Natural killer cell (primary cell): Measurements from ENCODE around the gene SPATC1L. TPM values are rescaled to one million over a fixed set of nuclear protein-coding genes. Genes with fewer than 3 reads are reported as not detected.

ENCODE experiments used
- ATAC-seq, 3 donors: fragments of 150-1000 bp in 2 of 3; fragments of 200-7000 bp in 1 of 3; cut with Tn5 transposase; 1 replicate in 1 of 3; 2 replicates in 2 of 3; pipeline ENCODE4 v1.10.0; 2021; ENCODE audit warnings: mild to moderate bottlenecking in 2 of 3, moderate library complexity in 2 of 3
- DNase-seq, 2 donors: peaks; one replicate each; pipeline versions ENCODE4 v3.0.0 to v3.0.0-alpha.2; 2013 to 2021; ENCODE audit warnings: mixed read lengths in 1 of 2
- H3K27ac ChIP-seq: one replicate; pipeline ENCODE4 v1.5.1; 2013; ENCODE audit warnings: mild to moderate bottlenecking, low read length
- H3K27me3 ChIP-seq: one replicate; pipeline ENCODE4 v1.6.1; 2013; ENCODE audit warnings: low read length; ENCODE audit not compliant: control insufficient read depth, insufficient read depth
- H3K36me3 ChIP-seq: one replicate; pipeline ENCODE4 v1.6.1; 2013; ENCODE audit warnings: low read length; ENCODE audit not compliant: control insufficient read depth, insufficient read depth
- H3K4me1 ChIP-seq: one replicate; pipeline ENCODE4 v1.6.1; 2013; ENCODE audit warnings: low read length; ENCODE audit not compliant: control insufficient read depth, insufficient read depth
- H3K4me3 ChIP-seq: one replicate; pipeline ENCODE4 v1.5.1; 2013; ENCODE audit warnings: low read length
- H3K9me3 ChIP-seq: one replicate; pipeline ENCODE4 v1.6.1; 2013; ENCODE audit warnings: low read length; ENCODE audit not compliant: control insufficient read depth, insufficient read depth
- H3K27ac Mint-ChIP-seq, 2 donors: one replicate each; pipeline ENCODE4 v1.8.0; 2022; ENCODE audit warnings: mild to moderate bottlenecking in 2 of 2, mixed read lengths in 2 of 2, moderate library complexity in 1 of 2
- H3K27me3 Mint-ChIP-seq, 2 donors: one replicate each; pipeline ENCODE4 v1.8.0; 2022; ENCODE audit warnings: low read depth in 2 of 2, mixed read lengths in 2 of 2
- H3K36me3 Mint-ChIP-seq: one replicate; pipeline ENCODE4 v1.8.0; 2022; ENCODE audit warnings: mixed read lengths
- H3K4me1 Mint-ChIP-seq, 2 donors: one replicate each; pipeline ENCODE4 v1.8.0; 2022; ENCODE audit warnings: mixed read lengths in 2 of 2
- H3K4me3 Mint-ChIP-seq: one replicate; pipeline ENCODE4 v1.8.0; 2022; ENCODE audit warnings: mild to moderate bottlenecking, moderate library complexity, mixed read lengths
- H3K9me3 Mint-ChIP-seq, 2 donors: one replicate each; pipeline ENCODE4 v1.8.0; 2022; ENCODE audit warnings: mixed read lengths in 2 of 2
- WGBS: methylation state at CpG from one replicate; pipeline ENCODE4 v1.1.7; 2013; ENCODE audit warnings: missing lambda C conversion rate; ENCODE audit not compliant: insufficient coverage; 5-methylcytosine and 5-hydroxymethylcytosine counted together
- intact Hi-C: fragments of 100-400 bp; cut with micrococcal nuclease; formaldehyde crosslinking; loops from one replicate; pipeline ENCODE4 v1.14.2; 2022
- total RNA-seq, 4 donors: library from RNA; stranded (reverse); fragments of 120-200 nt in 1 of 4; gene quantifications; one replicate each; pipeline versions ENCODE4 v1.2.3 to v1.2.4, GENCODE V29; 2013 to 2022
- TF ChIP-seq, protein P1 (sequence below): fragments of 200-600 bp; IDR thresholded peaks from one replicate; pipeline ENCODE4 v1.8.0; 2022; ENCODE audit warnings: antibody characterized with exemption

Gene SPATC1L
- total RNA-seq, 3 donors from 2014 or later (not counting 1 experiment from before 2014, with no cell fraction given): 0.18 to 4.0 (median 2.7) TPM

DNA sequence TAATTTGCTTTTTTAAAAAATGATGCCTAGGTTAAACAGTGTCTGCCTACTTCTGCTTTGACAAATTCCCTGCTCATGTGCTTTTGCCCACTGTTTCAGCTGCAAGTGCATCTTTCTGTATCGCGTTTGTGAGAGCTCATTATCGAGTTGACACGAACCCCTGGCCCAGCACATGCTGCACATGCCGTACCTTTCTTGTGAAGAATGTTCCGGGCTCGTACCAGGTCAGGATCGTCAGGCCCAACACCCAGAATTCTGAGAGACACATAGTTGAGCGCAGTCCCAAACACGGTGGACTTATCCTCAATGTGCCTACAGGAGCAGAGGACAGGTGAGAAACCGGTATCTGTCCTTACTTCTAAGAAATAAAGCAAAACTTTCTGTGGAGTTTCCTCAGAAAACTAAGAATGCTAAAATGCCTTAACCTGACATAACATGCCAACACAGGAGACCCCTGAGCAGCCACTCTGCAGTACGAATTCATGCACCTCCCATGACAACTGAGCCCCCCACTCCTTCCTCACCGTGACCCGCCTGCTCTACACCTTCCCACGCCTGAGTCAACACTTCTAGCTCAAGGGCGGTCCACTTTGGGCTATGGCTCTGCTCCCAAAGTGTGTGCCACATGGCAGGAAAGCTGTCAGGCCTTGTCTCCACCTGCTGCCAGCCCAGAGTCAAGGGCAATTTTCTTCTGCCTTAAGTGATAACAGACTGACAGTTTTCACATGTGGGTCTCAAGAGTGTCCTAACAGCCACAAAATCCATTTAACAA is 37.6 kb upstream of the SPATC1L start:
- WGBS: 95% methylated on average over 16 of the region's 16 CpGs
- intact Hi-C loops: no loop called here
- no peak overlapping the region for H3K27ac Mint-ChIP-seq

DNA sequence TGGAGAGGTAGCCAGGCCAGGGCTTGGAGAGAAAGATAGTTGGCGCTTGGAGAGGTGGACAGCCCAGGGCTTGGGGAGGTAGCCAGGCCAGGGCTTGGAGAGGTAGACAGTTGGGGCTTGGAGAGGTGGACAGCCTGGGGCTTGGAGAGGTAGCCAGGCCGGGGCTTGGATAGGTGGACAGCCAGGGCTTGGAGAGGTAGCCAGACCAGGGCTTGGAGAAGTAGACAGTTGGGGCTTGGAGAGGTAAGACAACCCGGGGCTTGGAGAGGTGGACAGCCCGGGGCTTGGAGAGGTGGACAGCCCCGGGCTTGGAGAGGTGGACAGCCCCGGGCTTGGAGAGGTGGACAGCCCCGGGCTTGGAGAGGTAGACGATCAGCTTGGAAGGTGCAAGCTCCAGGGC is 36.6 kb upstream of the SPATC1L start:
- Mint-ChIP-seq H3K9me3 (no peaks in the 10 kb centered on the region), H3K4me1 (peaks cover 6 to 20% of the 10 kb centered on the region in 2 donors), H3K27me3 (no peaks in the 10 kb centered on the region), H3K4me3 (no peak overlapping the region), H3K36me3 (no peaks in the 10 kb centered on the region), H3K27ac (no peak overlapping the region)
- DNase-seq (no peak), ATAC-seq (no peak)
- H3K4me3 ChIP-seq: no peak overlapping the region
- no peaks in the 10 kb centered on the region for H3K9me3 ChIP-seq
- no peaks in the 10 kb centered on the region for H3K4me1 ChIP-seq
- intact Hi-C loops: no loop called here
- peaks cover 8% of the 10 kb centered on the region for H3K36me3 ChIP-seq
- no peak overlapping the region for H3K27ac ChIP-seq
- 92% methylated on average over 8 of the region's 8 CpGs for WGBS
- TF ChIP-seq, protein P1, sequence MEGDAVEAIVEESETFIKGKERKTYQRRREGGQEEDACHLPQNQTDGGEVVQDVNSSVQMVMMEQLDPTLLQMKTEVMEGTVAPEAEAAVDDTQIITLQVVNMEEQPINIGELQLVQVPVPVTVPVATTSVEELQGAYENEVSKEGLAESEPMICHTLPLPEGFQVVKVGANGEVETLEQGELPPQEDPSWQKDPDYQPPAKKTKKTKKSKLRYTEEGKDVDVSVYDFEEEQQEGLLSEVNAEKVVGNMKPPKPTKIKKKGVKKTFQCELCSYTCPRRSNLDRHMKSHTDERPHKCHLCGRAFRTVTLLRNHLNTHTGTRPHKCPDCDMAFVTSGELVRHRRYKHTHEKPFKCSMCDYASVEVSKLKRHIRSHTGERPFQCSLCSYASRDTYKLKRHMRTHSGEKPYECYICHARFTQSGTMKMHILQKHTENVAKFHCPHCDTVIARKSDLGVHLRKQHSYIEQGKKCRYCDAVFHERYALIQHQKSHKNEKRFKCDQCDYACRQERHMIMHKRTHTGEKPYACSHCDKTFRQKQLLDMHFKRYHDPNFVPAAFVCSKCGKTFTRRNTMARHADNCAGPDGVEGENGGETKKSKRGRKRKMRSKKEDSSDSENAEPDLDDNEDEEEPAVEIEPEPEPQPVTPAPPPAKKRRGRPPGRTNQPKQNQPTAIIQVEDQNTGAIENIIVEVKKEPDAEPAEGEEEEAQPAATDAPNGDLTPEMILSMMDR: no peak
- no peaks in the 10 kb centered on the region for H3K27me3 ChIP-seq

More for the DNA sequence above, 37.6 kb upstream of the SPATC1L start:
- Histone ChIP-seq H3K27me3 (no peaks in the 10 kb centered on the region), H3K4me1 (no peaks in the 10 kb centered on the region), H3K27ac (no peak overlapping the region), H3K36me3 (peaks cover 8% of the 10 kb centered on the region), H3K9me3 (no peaks in the 10 kb centered on the region), H3K4me3 (no peak overlapping the region)
- no peak for DNase-seq
- Mint-ChIP-seq H3K36me3 (no peaks in the 10 kb centered on the region), H3K27me3 (no peaks in the 10 kb centered on the region), H3K9me3 (no peaks in the 10 kb centered on the region), H3K4me1 (peaks cover 16 to 25% of the 10 kb centered on the region in 2 donors), H3K4me3 (no peak overlapping the region)
- no peak for ATAC-seq
- TF ChIP-seq, protein P1: no peak

DNA sequence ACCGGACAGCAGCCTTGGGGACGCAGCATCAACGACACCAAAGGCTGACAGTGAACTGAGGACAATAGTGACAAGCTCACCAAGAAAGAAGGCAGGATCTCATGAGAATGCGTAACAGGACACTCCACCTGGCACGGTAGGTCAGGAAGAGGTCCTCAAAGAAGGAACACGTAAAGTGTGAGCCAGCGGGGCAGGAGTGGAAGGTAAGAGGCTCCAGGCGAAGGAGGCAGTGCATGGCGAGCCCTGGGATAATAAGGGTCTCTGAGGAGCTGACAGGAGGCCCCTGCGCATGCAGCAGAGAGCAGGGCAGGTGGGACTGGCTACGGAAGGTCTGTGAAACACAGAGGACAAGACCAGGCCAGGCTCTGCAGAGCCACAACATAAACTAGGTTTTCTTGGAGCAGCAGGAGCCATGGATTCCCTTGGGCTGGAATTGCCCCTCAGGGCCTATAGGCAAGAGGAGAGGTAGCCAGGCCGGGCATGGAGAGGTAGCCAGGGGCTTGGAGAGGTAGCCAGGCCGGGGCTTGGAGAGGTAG is 36.1 kb upstream of the SPATC1L start:
- H3K27me3 ChIP-seq: no peaks in the 10 kb centered on the region
- TF ChIP-seq, protein P1: no peak
- no peak overlapping the region for H3K27ac ChIP-seq
- WGBS: 96% methylated on average over 13 of the region's 13 CpGs
- Mint-ChIP-seq H3K27me3 (no peaks in the 10 kb centered on the region), H3K27ac (no peak overlapping the region), H3K4me3 (no peak overlapping the region), H3K36me3 (no peaks in the 10 kb centered on the region), H3K9me3 (no peaks in the 10 kb centered on the region), H3K4me1 (peaks cover under 1 to 17% of the 10 kb centered on the region in 2 donors)
- H3K4me3 ChIP-seq: no peak overlapping the region
- H3K36me3 ChIP-seq: peaks cover 8% of the 10 kb centered on the region
- H3K4me1 ChIP-seq: no peaks in the 10 kb centered on the region
- DNase-seq (no peak), ATAC-seq (no peak)
- no peaks in the 10 kb centered on the region for H3K9me3 ChIP-seq
- intact Hi-C loops: no loop called here
